CD14-positive monocyte (primary cell): Measurements from ENCODE around the gene MIPEP. TPM values are rescaled to one million over a fixed set of nuclear protein-coding genes. Genes with fewer than 3 reads are reported as not detected.

ENCODE experiments used
- DNase-seq, 3 donors: peaks; one replicate each; pipeline ENCODE4 v3.0.0-alpha.2; 2011 to 2022
- H2AFZ ChIP-seq: 2 replicates; pipeline ENCODE4 v1.6.0; 2012; ENCODE audit warnings: mild to moderate bottlenecking, low read depth, low read length, inconsistent platforms; ENCODE audit not compliant: insufficient read depth, poor library complexity, severe bottlenecking
- H3K27ac ChIP-seq, 2 donors: 1 replicate in 1 of 2; 2 replicates in 1 of 2; pipeline ENCODE4 v1.5.1; 2012 to 2013; ENCODE audit warnings: low read length in 2 of 2, control low read depth in 1 of 2, inconsistent platforms in 1 of 2, low read depth in 1 of 2, mild to moderate bottlenecking in 1 of 2
- H3K27me3 ChIP-seq, 2 donors: one replicate each; pipeline versions ENCODE4 v1.6.0 to v1.6.1; 2011 to 2013; ENCODE audit warnings: low read length in 2 of 2; ENCODE audit not compliant: control insufficient read depth in 2 of 2, insufficient read depth in 2 of 2
- H3K36me3 ChIP-seq, 2 donors: replicated peaks in 1 of 2; 1 replicate in 1 of 2; 2 replicates in 1 of 2; pipeline versions ENCODE4 v1.5.1 to v1.6.1; 2012 to 2013; ENCODE audit warnings: low read length in 2 of 2, control low read depth in 1 of 2, inconsistent platforms in 1 of 2, mild to moderate bottlenecking in 1 of 2; ENCODE audit not compliant: insufficient read depth in 2 of 2, control insufficient read depth in 1 of 2
- H3K4me1 ChIP-seq, 2 donors: 1 replicate in 1 of 2; 2 replicates in 1 of 2; pipeline versions ENCODE4 v1.5.1 to v1.6.1; 2012 to 2013; ENCODE audit warnings: low read length in 2 of 2, control low read depth in 1 of 2, inconsistent platforms in 1 of 2, mild to moderate bottlenecking in 1 of 2, moderate library complexity in 1 of 2; ENCODE audit not compliant: insufficient read depth in 2 of 2, control insufficient read depth in 1 of 2
- H3K4me2 ChIP-seq: replicated peaks from 2 replicates; pipeline ENCODE3; 2012; ENCODE audit warnings: low read length, moderate library complexity, mild to moderate bottlenecking; ENCODE audit not compliant: poor library complexity, severe bottlenecking; ENCODE audit errors: extremely low read depth
- H3K4me3 ChIP-seq, 3 experiments: fragments of 200-600 bp in 1 of 3; sonication (generic) in 1 of 3; replicated peaks in 1 of 3; 1 replicate in 2 of 3; 2 replicates in 1 of 3; pipeline ENCODE4 v1.5.1; 2011 to 2013; ENCODE audit warnings: low read length in 3 of 3, mild to moderate bottlenecking in 3 of 3, control low read depth in 2 of 3, low read depth in 2 of 3, inconsistent platforms in 1 of 3, moderate library complexity in 1 of 3
- H3K79me2 ChIP-seq: 2 replicates; pipeline ENCODE4 v1.6.0; 2012; ENCODE audit warnings: mild to moderate bottlenecking, control low read depth, inconsistent platforms, low read length, moderate library complexity; ENCODE audit not compliant: insufficient read depth
- H3K9ac ChIP-seq: 2 replicates; pipeline ENCODE4 v1.6.0; 2017; ENCODE audit warnings: low read length, mild to moderate bottlenecking; ENCODE audit not compliant: insufficient read depth, poor library complexity, severe bottlenecking
- H3K9me3 ChIP-seq, 2 donors: replicated peaks in 1 of 2; 1 replicate in 1 of 2; 2 replicates in 1 of 2; pipeline versions ENCODE4 v1.5.1 to v1.6.1; 2012 to 2013; ENCODE audit warnings: low read length in 2 of 2, control low read depth in 1 of 2; ENCODE audit not compliant: control insufficient read depth in 1 of 2, insufficient read depth in 1 of 2
- H4K20me1 ChIP-seq: 2 replicates; pipeline ENCODE4 v1.6.0; 2012; ENCODE audit warnings: mild to moderate bottlenecking, low read length, control low read depth, moderate library complexity; ENCODE audit not compliant: insufficient read depth
- H3K27ac Mint-ChIP-seq, 7 donors: one replicate each; pipeline ENCODE4 v1.8.0; 2020; ENCODE audit warnings: mild to moderate bottlenecking in 7 of 7, mixed read lengths in 7 of 7, moderate library complexity in 6 of 7, inconsistent platforms in 2 of 7
- H3K27me3 Mint-ChIP-seq, 3 donors: one replicate each; pipeline ENCODE4 v1.8.0; 2021 to 2022; ENCODE audit warnings: low read depth in 3 of 3, mild to moderate bottlenecking in 3 of 3, mixed read lengths in 3 of 3, moderate library complexity in 3 of 3, inconsistent platforms in 1 of 3
- H3K36me3 Mint-ChIP-seq, 2 donors: one replicate each; pipeline ENCODE4 v1.8.0; 2020; ENCODE audit warnings: mixed read lengths in 2 of 2, inconsistent platforms in 1 of 2, mild to moderate bottlenecking in 1 of 2
- H3K4me1 Mint-ChIP-seq: one replicate; pipeline ENCODE4 v1.8.0; 2020; ENCODE audit warnings: mild to moderate bottlenecking, mixed read lengths
- H3K4me3 Mint-ChIP-seq, 2 donors: one replicate each; pipeline ENCODE4 v1.8.0; 2020; ENCODE audit warnings: mild to moderate bottlenecking in 2 of 2, mixed read lengths in 2 of 2, moderate library complexity in 1 of 2
- H3K9me3 Mint-ChIP-seq, 7 donors: one replicate each; pipeline ENCODE4 v1.8.0; 2020 to 2022; ENCODE audit warnings: mixed read lengths in 7 of 7, mild to moderate bottlenecking in 6 of 7, moderate library complexity in 6 of 7, inconsistent platforms in 2 of 7
- CTCF ChIP-seq: fragments of 200-600 bp; IDR thresholded peaks from one replicate; pipeline ENCODE4 v1.8.0; 2022; ENCODE audit warnings: antibody characterized with exemption, mild to moderate bottlenecking
- WGBS: methylation state at CpG from one replicate; pipeline ENCODE4 v1.1.5; 2013; ENCODE audit warnings: missing lambda C conversion rate; ENCODE audit not compliant: insufficient coverage; 5-methylcytosine and 5-hydroxymethylcytosine counted together
- intact Hi-C, 2 donors: fragments of 100-400 bp; cut with micrococcal nuclease; formaldehyde crosslinking; loops; one replicate each; pipeline versions ENCODE4 v1.15.0 to v1.15.1; 2023
- polyA plus RNA-seq, 3 donors: library from polyadenylated mRNA; depleted of rRNA in 1 of 3; unstranded in 2 of 3; stranded (reverse) in 1 of 3; fragments of 300-500 nt in 2 of 3; fragments of >200 nt in 1 of 3; fragmentation: Illumina TruSeq in 2 of 3; gene quantifications; 1 replicate in 2 of 3; 2 replicates in 1 of 3; pipeline ENCODE4 v1.2.3, GENCODE V29; 2012 to 2021

Gene MIPEP
- polyA plus RNA-seq, 3 donors = 1.2 to 9.9 (median 7.7) TPM

- Histone ChIP-seq H3K9ac (no peak overlapping the region), H3K27me3 (no peaks in the 10 kb centered on the region), H3K4me3 (no peak overlapping the region), H3K36me3 (no peaks in the 10 kb centered on the region), H4K20me1 (no peaks in the 10 kb centered on the region), H2AFZ (no peak overlapping the region), H3K4me2 (no peak overlapping the region), H3K79me2 (no peaks in the 10 kb centered on the region), H3K9me3 (no peaks in the 10 kb centered on the region), H3K27ac (no peak overlapping the region), H3K4me1 (no peaks in the 10 kb centered on the region)
- no peak overlapping the region for H3K27ac Mint-ChIP-seq
- H3K36me3 Mint-ChIP-seq = peaks cover 2 to 12% of the 10 kb centered on the region in 2 donors
- no peaks in the 10 kb centered on the region for H3K9me3 Mint-ChIP-seq
- no peaks in the 10 kb centered on the region for H3K4me1 Mint-ChIP-seq
- no peak for TF ChIP-seq CTCF
- no peak for DNase-seq
- no peak overlapping the region for H3K4me3 Mint-ChIP-seq
- 80% methylated on average over 1 of the region's 1 CpG for WGBS
- H3K27me3 Mint-ChIP-seq = peaks cover 0 to 3% (median 0%) of the 10 kb centered on the region in 3 donors
- intact Hi-C loops = no loop called here
These were observed 135.7 kb downstream of the MIPEP start for GRCh38 chr13:23753458-23753857.

- H4K20me1 ChIP-seq = no peaks in the 10 kb centered on the region
- Mint-ChIP-seq H3K27me3 (peaks cover 0 to 3% (median 0%) of the 10 kb centered on the region in 3 donors), H3K27ac (peak overlapping the region in 1 of 7 donors; percentile 17), H3K36me3 (peaks cover 2 to 12% of the 10 kb centered on the region in 2 donors), H3K4me3 (no peak overlapping the region), H3K4me1 (no peaks in the 10 kb centered on the region), H3K9me3 (no peaks in the 10 kb centered on the region)
- no peaks in the 10 kb centered on the region for H3K79me2 ChIP-seq
- no peak overlapping the region for H3K4me2 ChIP-seq
- H3K27me3 ChIP-seq = no peaks in the 10 kb centered on the region
- DNase-seq = no peak
- no peak overlapping the region for H3K4me3 ChIP-seq
- H3K9ac ChIP-seq = no peak overlapping the region
- no peaks in the 10 kb centered on the region for H3K4me1 ChIP-seq
- no peaks in the 10 kb centered on the region for H3K36me3 ChIP-seq
- H3K9me3 ChIP-seq = no peaks in the 10 kb centered on the region
- no peak overlapping the region for H3K27ac ChIP-seq
- TF ChIP-seq CTCF = no peak
- intact Hi-C loops = no loop called here
- H2AFZ ChIP-seq = no peak overlapping the region
- no CpG with 5 or more reads among the region's 1 CpG for WGBS
These were observed 136.8 kb downstream of the MIPEP start for GRCh38 chr13:23752111-23753001.
